ENCODE results near the gene OSBPL1A.

OSBPL1A gene

GRCh38 chr18:24397694-24398368 lies at the start of gene OSBPL1A:
Gene OSBPL1A (minus strand): TSS chr18:24397824. CDS start chr18:24377533, 20,291 bp downstream.
- peak; percentile 80 for DNase-seq

GRCh38 chr18:24446953-24447538 lies 49.4 kb upstream of the OSBPL1A start:
- no peak for DNase-seq

GRCh38 chr18:24446453-24446852 lies 48.8 kb upstream of the OSBPL1A start:
- no peak for DNase-seq

- peak; percentile 63 for DNase-seq
These were observed 46.2 kb upstream of the OSBPL1A start for GRCh38 chr18:24443870-24444269.

GRCh38 chr18:24436939-24437338 lies 39.3 kb upstream of the OSBPL1A start:
- DNase-seq = no peak

- no peak for DNase-seq
These were observed 35.0 kb upstream of the OSBPL1A start for GRCh38 chr18:24432618-24433017.

GRCh38 chr18:24429188-24429587 lies 31.6 kb upstream of the OSBPL1A start:
- DNase-seq = no peak

- no peak for DNase-seq
These were observed 31.1 kb upstream of the OSBPL1A start for GRCh38 chr18:24428709-24429108.

- DNase-seq = no peak
These were observed 29.9 kb upstream of the OSBPL1A start for GRCh38 chr18:24427484-24427883.

GRCh38 chr18:24426398-24427294 lies 29.0 kb upstream of the OSBPL1A start, which contains the start of gene IMPACT:
Gene IMPACT (plus strand): TSS chr18:24426670. CDS start chr18:24426757, 87 bp downstream.
- DNase-seq = peak; percentile 84

- no peak for DNase-seq
These were observed 28.4 kb upstream of the OSBPL1A start for GRCh38 chr18:24426073-24426397.

- DNase-seq = no peak
These were observed 24.2 kb upstream of the OSBPL1A start for GRCh38 chr18:24421831-24422230.

- no peak for DNase-seq
These were observed 22.9 kb upstream of the OSBPL1A start for GRCh38 chr18:24420551-24420950.

- no peak for DNase-seq
These were observed 19.9 kb upstream of the OSBPL1A start for GRCh38 chr18:24417480-24417879.

- no peak for DNase-seq
These were observed 16.9 kb upstream of the OSBPL1A start for GRCh38 chr18:24414349-24415003.

GRCh38 chr18:24413148-24413547 lies 15.5 kb upstream of the OSBPL1A start:
- no peak for DNase-seq

GRCh38 chr18:24408496-24408895 lies 10.9 kb upstream of the OSBPL1A start:
- no peak for DNase-seq

GRCh38 chr18:24404591-24404990 lies 7.0 kb upstream of the OSBPL1A start:
- DNase-seq = no peak

- no peak for DNase-seq
These were observed 5.5 kb upstream of the OSBPL1A start for GRCh38 chr18:24403076-24403475.

- DNase-seq = no peak
These were observed 4.7 kb upstream of the OSBPL1A start for GRCh38 chr18:24402209-24402785.

GRCh38 chr18:24400587-24400986 lies 3.0 kb upstream of the OSBPL1A start:
- no peak for DNase-seq

- no peak for DNase-seq
These were observed 916 bp upstream of the OSBPL1A start for GRCh38 chr18:24398540-24398939.
